Fibroblast of pulmonary artery (primary cell): ENCODE measurements around the gene CYP46A1.

Experiments
- DNase-seq: peaks from one replicate; pipeline ENCODE4 v3.0.0-alpha.2; 2010; ENCODE audit warnings: low read depth
- H3K4me3 ChIP-seq: replicated peaks from 2 replicates; pipeline ENCODE4 v1.5.1; 2011; ENCODE audit warnings: low read depth, mild to moderate bottlenecking, control low read depth, low read length, moderate library complexity
- CTCF ChIP-seq: IDR thresholded peaks from 2 replicates; pipeline ENCODE4 v1.5.1; 2011; ENCODE audit warnings: mild to moderate bottlenecking, control low read depth, low read length, inconsistent platforms; ENCODE audit errors: missing control alignments

CYP46A1 gene

GRCh38 chr14:99668307-99669295, 15.5 kb upstream of the CYP46A1 start:
- DNase-seq: no peak
- TF ChIP-seq CTCF: no peak
- no peak overlapping the region for H3K4me3 ChIP-seq

GRCh38 chr14:99670361-99671234, 13.5 kb upstream of the CYP46A1 start:
- no peak for TF ChIP-seq CTCF
- no peak overlapping the region for H3K4me3 ChIP-seq
- DNase-seq: peak; percentile 20

GRCh38 chr14:99671235-99672224, 12.6 kb upstream of the CYP46A1 start:
- DNase-seq: no peak
- no peak overlapping the region for H3K4me3 ChIP-seq
- TF ChIP-seq CTCF: no peak

GRCh38 chr14:99672506-99673304, 11.4 kb upstream of the CYP46A1 start:
- no peak overlapping the region for H3K4me3 ChIP-seq
- no peak for DNase-seq
- TF ChIP-seq CTCF: no peak

GRCh38 chr14:99673305-99674063, 10.6 kb upstream of the CYP46A1 start:
- DNase-seq: no peak
- TF ChIP-seq CTCF: no peak
- H3K4me3 ChIP-seq: no peak overlapping the region
